CD14-positive monocyte (primary cell): ENCODE measurements around the gene CDKN2AIPNL. TPM values are rescaled to one million over a fixed set of nuclear protein-coding genes. Genes with fewer than 3 reads are reported as not detected.

Experiments
- DNase-seq, 3 donors: peaks; one replicate each; pipeline ENCODE4 v3.0.0-alpha.2; 2011 to 2022
- H2AFZ ChIP-seq: 2 replicates; pipeline ENCODE4 v1.6.0; 2012; ENCODE audit warnings: mild to moderate bottlenecking, low read depth, low read length, inconsistent platforms; ENCODE audit not compliant: insufficient read depth, poor library complexity, severe bottlenecking
- H3K27ac ChIP-seq, 2 donors: 1 replicate in 1 of 2; 2 replicates in 1 of 2; pipeline ENCODE4 v1.5.1; 2012 to 2013; ENCODE audit warnings: low read length in 2 of 2, control low read depth in 1 of 2, inconsistent platforms in 1 of 2, low read depth in 1 of 2, mild to moderate bottlenecking in 1 of 2
- H3K27me3 ChIP-seq, 2 donors: one replicate each; pipeline versions ENCODE4 v1.6.0 to v1.6.1; 2011 to 2013; ENCODE audit warnings: low read length in 2 of 2; ENCODE audit not compliant: control insufficient read depth in 2 of 2, insufficient read depth in 2 of 2
- H3K36me3 ChIP-seq, 2 donors: replicated peaks in 1 of 2; 1 replicate in 1 of 2; 2 replicates in 1 of 2; pipeline versions ENCODE4 v1.5.1 to v1.6.1; 2012 to 2013; ENCODE audit warnings: low read length in 2 of 2, control low read depth in 1 of 2, inconsistent platforms in 1 of 2, mild to moderate bottlenecking in 1 of 2; ENCODE audit not compliant: insufficient read depth in 2 of 2, control insufficient read depth in 1 of 2
- H3K4me1 ChIP-seq, 2 donors: 1 replicate in 1 of 2; 2 replicates in 1 of 2; pipeline versions ENCODE4 v1.5.1 to v1.6.1; 2012 to 2013; ENCODE audit warnings: low read length in 2 of 2, control low read depth in 1 of 2, inconsistent platforms in 1 of 2, mild to moderate bottlenecking in 1 of 2, moderate library complexity in 1 of 2; ENCODE audit not compliant: insufficient read depth in 2 of 2, control insufficient read depth in 1 of 2
- H3K4me2 ChIP-seq: replicated peaks from 2 replicates; pipeline ENCODE3; 2012; ENCODE audit warnings: low read length, moderate library complexity, mild to moderate bottlenecking; ENCODE audit not compliant: poor library complexity, severe bottlenecking; ENCODE audit errors: extremely low read depth
- H3K4me3 ChIP-seq, 3 experiments: fragments of 200-600 bp in 1 of 3; sonication (generic) in 1 of 3; replicated peaks in 1 of 3; 1 replicate in 2 of 3; 2 replicates in 1 of 3; pipeline ENCODE4 v1.5.1; 2011 to 2013; ENCODE audit warnings: low read length in 3 of 3, mild to moderate bottlenecking in 3 of 3, control low read depth in 2 of 3, low read depth in 2 of 3, inconsistent platforms in 1 of 3, moderate library complexity in 1 of 3
- H3K79me2 ChIP-seq: 2 replicates; pipeline ENCODE4 v1.6.0; 2012; ENCODE audit warnings: mild to moderate bottlenecking, control low read depth, inconsistent platforms, low read length, moderate library complexity; ENCODE audit not compliant: insufficient read depth
- H3K9ac ChIP-seq: 2 replicates; pipeline ENCODE4 v1.6.0; 2017; ENCODE audit warnings: low read length, mild to moderate bottlenecking; ENCODE audit not compliant: insufficient read depth, poor library complexity, severe bottlenecking
- H3K9me3 ChIP-seq, 2 donors: replicated peaks in 1 of 2; 1 replicate in 1 of 2; 2 replicates in 1 of 2; pipeline versions ENCODE4 v1.5.1 to v1.6.1; 2012 to 2013; ENCODE audit warnings: low read length in 2 of 2, control low read depth in 1 of 2; ENCODE audit not compliant: control insufficient read depth in 1 of 2, insufficient read depth in 1 of 2
- H4K20me1 ChIP-seq: 2 replicates; pipeline ENCODE4 v1.6.0; 2012; ENCODE audit warnings: mild to moderate bottlenecking, low read length, control low read depth, moderate library complexity; ENCODE audit not compliant: insufficient read depth
- H3K27ac Mint-ChIP-seq, 7 donors: one replicate each; pipeline ENCODE4 v1.8.0; 2020; ENCODE audit warnings: mild to moderate bottlenecking in 7 of 7, mixed read lengths in 7 of 7, moderate library complexity in 6 of 7, inconsistent platforms in 2 of 7
- H3K27me3 Mint-ChIP-seq, 3 donors: one replicate each; pipeline ENCODE4 v1.8.0; 2021 to 2022; ENCODE audit warnings: low read depth in 3 of 3, mild to moderate bottlenecking in 3 of 3, mixed read lengths in 3 of 3, moderate library complexity in 3 of 3, inconsistent platforms in 1 of 3
- H3K36me3 Mint-ChIP-seq, 2 donors: one replicate each; pipeline ENCODE4 v1.8.0; 2020; ENCODE audit warnings: mixed read lengths in 2 of 2, inconsistent platforms in 1 of 2, mild to moderate bottlenecking in 1 of 2
- H3K4me1 Mint-ChIP-seq: one replicate; pipeline ENCODE4 v1.8.0; 2020; ENCODE audit warnings: mild to moderate bottlenecking, mixed read lengths
- H3K4me3 Mint-ChIP-seq, 2 donors: one replicate each; pipeline ENCODE4 v1.8.0; 2020; ENCODE audit warnings: mild to moderate bottlenecking in 2 of 2, mixed read lengths in 2 of 2, moderate library complexity in 1 of 2
- H3K9me3 Mint-ChIP-seq, 7 donors: one replicate each; pipeline ENCODE4 v1.8.0; 2020 to 2022; ENCODE audit warnings: mixed read lengths in 7 of 7, mild to moderate bottlenecking in 6 of 7, moderate library complexity in 6 of 7, inconsistent platforms in 2 of 7
- WGBS: methylation state at CpG from one replicate; pipeline ENCODE4 v1.1.5; 2013; ENCODE audit warnings: missing lambda C conversion rate; ENCODE audit not compliant: insufficient coverage; 5-methylcytosine and 5-hydroxymethylcytosine counted together
- intact Hi-C, 2 donors: fragments of 100-400 bp; cut with micrococcal nuclease; formaldehyde crosslinking; loops; one replicate each; pipeline versions ENCODE4 v1.15.0 to v1.15.1; 2023
- polyA plus RNA-seq, 3 donors: library from polyadenylated mRNA; depleted of rRNA in 1 of 3; unstranded in 2 of 3; stranded (reverse) in 1 of 3; fragments of 300-500 nt in 2 of 3; fragments of >200 nt in 1 of 3; fragmentation: Illumina TruSeq in 2 of 3; gene quantifications; 1 replicate in 2 of 3; 2 replicates in 1 of 3; pipeline ENCODE4 v1.2.3, GENCODE V29; 2012 to 2021
- TF ChIP-seq, protein P1 (sequence below): fragments of 200-600 bp; IDR thresholded peaks from one replicate; pipeline ENCODE4 v1.8.0; 2022; ENCODE audit warnings: antibody characterized with exemption, mild to moderate bottlenecking

The CDKN2AIPNL gene
- polyA plus RNA-seq, 3 donors = 6.9 to 20.0 (median 15.0) TPM

DNA sequence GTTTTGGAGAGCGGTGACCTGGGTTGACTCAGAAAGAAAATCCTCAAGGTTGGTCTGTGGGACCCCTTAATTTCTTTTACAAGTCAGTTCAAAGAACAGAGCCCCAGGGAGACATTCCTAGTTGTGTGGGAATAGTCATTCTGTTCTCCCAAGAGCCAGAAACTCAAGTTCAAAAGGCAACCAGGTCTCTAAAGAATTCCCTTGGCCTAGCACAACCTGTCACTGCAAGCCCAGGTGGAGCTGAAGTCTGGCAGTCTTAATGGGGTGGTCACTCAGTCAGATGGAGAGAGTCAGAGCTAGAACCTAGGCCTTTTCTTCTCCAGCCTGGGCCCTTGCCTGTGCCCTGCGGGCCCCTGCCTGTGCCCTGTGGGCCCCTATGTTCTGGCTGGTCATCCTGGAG, 37.5 kb upstream of the CDKN2AIPNL start:
- no peak for DNase-seq
- Histone ChIP-seq H3K27me3 (no peaks in the 10 kb centered on the region), H3K79me2 (no peaks in the 10 kb centered on the region), H3K4me1 (peaks cover 3 to 7% of the 10 kb centered on the region in 2 donors), H3K9me3 (no peaks in the 10 kb centered on the region), H3K9ac (no peak overlapping the region), H3K27ac (no peak overlapping the region), H4K20me1 (no peaks in the 10 kb centered on the region), H3K4me2 (no peak overlapping the region), H3K4me3 (no peak overlapping the region), H2AFZ (no peak overlapping the region), H3K36me3 (no peaks in the 10 kb centered on the region)
- intact Hi-C loops = no loop called here
- TF ChIP-seq, protein P1, sequence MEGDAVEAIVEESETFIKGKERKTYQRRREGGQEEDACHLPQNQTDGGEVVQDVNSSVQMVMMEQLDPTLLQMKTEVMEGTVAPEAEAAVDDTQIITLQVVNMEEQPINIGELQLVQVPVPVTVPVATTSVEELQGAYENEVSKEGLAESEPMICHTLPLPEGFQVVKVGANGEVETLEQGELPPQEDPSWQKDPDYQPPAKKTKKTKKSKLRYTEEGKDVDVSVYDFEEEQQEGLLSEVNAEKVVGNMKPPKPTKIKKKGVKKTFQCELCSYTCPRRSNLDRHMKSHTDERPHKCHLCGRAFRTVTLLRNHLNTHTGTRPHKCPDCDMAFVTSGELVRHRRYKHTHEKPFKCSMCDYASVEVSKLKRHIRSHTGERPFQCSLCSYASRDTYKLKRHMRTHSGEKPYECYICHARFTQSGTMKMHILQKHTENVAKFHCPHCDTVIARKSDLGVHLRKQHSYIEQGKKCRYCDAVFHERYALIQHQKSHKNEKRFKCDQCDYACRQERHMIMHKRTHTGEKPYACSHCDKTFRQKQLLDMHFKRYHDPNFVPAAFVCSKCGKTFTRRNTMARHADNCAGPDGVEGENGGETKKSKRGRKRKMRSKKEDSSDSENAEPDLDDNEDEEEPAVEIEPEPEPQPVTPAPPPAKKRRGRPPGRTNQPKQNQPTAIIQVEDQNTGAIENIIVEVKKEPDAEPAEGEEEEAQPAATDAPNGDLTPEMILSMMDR = no peak
- H3K27me3 Mint-ChIP-seq = peaks cover 0 to 3% (median 1%) of the 10 kb centered on the region in 3 donors
- no CpG with 5 or more reads among the region's 2 CpGs for WGBS
- no peaks in the 10 kb centered on the region for H3K9me3 Mint-ChIP-seq
- H3K36me3 Mint-ChIP-seq = no peaks in the 10 kb centered on the region
- no peak overlapping the region for H3K27ac Mint-ChIP-seq
- H3K4me3 Mint-ChIP-seq = no peak overlapping the region
- H3K4me1 Mint-ChIP-seq = peaks cover 11% of the 10 kb centered on the region

DNA sequence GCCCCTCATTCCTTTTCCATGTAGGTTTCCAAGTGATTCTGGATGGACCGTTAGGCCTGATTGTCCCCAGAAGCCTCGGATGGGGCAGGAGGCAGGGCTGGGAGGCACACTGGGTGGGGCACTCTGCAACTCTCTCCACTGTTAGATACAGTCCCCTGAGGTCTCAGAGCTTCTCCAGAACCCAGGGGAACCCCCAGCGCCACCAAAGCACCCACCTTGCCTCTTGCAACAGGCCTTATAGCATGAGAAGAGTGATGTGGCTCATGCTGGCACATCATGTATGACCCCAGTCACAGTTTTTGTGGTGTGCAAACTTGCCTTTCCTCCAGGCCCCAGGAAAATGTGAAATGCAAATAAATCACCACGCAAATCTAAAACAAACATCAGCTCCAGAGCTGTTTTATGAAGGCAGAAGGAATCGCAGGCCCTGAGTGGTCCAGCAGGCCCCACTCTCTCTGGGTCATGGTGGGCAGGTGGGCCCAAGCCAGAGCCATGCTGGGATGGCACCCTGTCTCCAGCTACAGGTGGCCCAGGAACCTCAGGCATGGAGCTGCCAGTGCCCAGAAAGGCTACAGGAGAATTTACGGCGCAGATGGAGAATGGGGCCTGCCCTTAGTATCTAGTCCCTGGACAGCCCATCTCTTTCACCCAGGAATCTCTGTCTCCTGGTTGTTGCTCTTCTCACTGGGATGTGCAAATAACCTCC, 36.3 kb upstream of the CDKN2AIPNL start:
- no peak for DNase-seq
- TF ChIP-seq, protein P1 = no peak

More for the DNA sequence above, 36.3 kb upstream of the CDKN2AIPNL start:
- intact Hi-C loops = no loop called here
- WGBS = 95% methylated on average over 3 of the region's 7 CpGs
- Histone ChIP-seq H3K4me2 (no peak overlapping the region), H3K9ac (no peak overlapping the region), H3K9me3 (no peaks in the 10 kb centered on the region), H3K36me3 (no peaks in the 10 kb centered on the region), H3K4me1 (peaks cover 3 to 7% of the 10 kb centered on the region in 2 donors), H3K27me3 (no peaks in the 10 kb centered on the region), H4K20me1 (no peaks in the 10 kb centered on the region), H3K79me2 (no peaks in the 10 kb centered on the region), H3K27ac (no peak overlapping the region), H2AFZ (no peak overlapping the region), H3K4me3 (no peak overlapping the region)
- Mint-ChIP-seq H3K9me3 (no peaks in the 10 kb centered on the region), H3K36me3 (no peaks in the 10 kb centered on the region), H3K4me3 (no peak overlapping the region), H3K27me3 (peaks cover 0 to 3% (median 1%) of the 10 kb centered on the region in 3 donors), H3K4me1 (peaks cover 11% of the 10 kb centered on the region), H3K27ac (no peak overlapping the region)
